ENCODE measurements around the gene TNRC6C.
A peak's percentile ranks its signal among the peaks of the same experiment; 100 is the strongest.
"Not testable (repeated sequence)": the region's sequence is repeated elsewhere in the genome, so short reads cannot be mapped to it uniquely, and the experiment has no call there.

The TNRC6C gene

GRCh38 chr17:78133179-78133951 lies 174.9 kb downstream of the TNRC6C start:
- no peak overlapping the region for H3K4me3 ChIP-seq (ENCODE audit: low read depth, low read length)
- TF ChIP-seq CTCF (IDR thresholded peaks at IDR 0.05; ENCODE audit: low read depth, low read length) = no peak

GRCh38 chr17:78133971-78134898 lies 175.7 kb downstream of the TNRC6C start:
- no peak overlapping the region for H3K4me3 ChIP-seq (ENCODE audit: low read depth, low read length)

GRCh38 chr17:78134899-78135385 lies 176.4 kb downstream of the TNRC6C start:
- no peak for TF ChIP-seq CTCF (IDR thresholded peaks at IDR 0.05; ENCODE audit: low read depth, low read length)
- no peak overlapping the region for H3K4me3 ChIP-seq (ENCODE audit: low read depth, low read length)

More at GRCh38 chr17:78133971-78134898, 175.7 kb downstream of the TNRC6C start:
- TF ChIP-seq CTCF (IDR thresholded peaks at IDR 0.05; ENCODE audit: low read depth, low read length) = peak; percentile 18; the same call in 1 of the 2 replicates

GRCh38 chr17:78135858-78136500 lies 177.5 kb downstream of the TNRC6C start:
- TF ChIP-seq CTCF (IDR thresholded peaks at IDR 0.05; ENCODE audit: low read depth, low read length) = no peak
- H3K4me3 ChIP-seq (ENCODE audit: low read depth, low read length) = no peak overlapping the region

- peak; percentile 42 for TF ChIP-seq CTCF (IDR thresholded peaks at IDR 0.05; ENCODE audit: low read depth, low read length)
- H3K4me3 ChIP-seq (ENCODE audit: low read depth, low read length) = no peak overlapping the region
These were observed 179.1 kb downstream of the TNRC6C start for GRCh38 chr17:78137392-78138203.

- no peak overlapping the region for H3K4me3 ChIP-seq (ENCODE audit: low read depth, low read length)
These were observed 179.9 kb downstream of the TNRC6C start for GRCh38 chr17:78138204-78139060.

GRCh38 chr17:78139861-78140168 lies 181.3 kb downstream of the TNRC6C start:
- not testable (repeated sequence) for H3K4me3 ChIP-seq (ENCODE audit: low read depth, low read length)

More at GRCh38 chr17:78138204-78139060, 179.9 kb downstream of the TNRC6C start:
- no peak for TF ChIP-seq CTCF (IDR thresholded peaks at IDR 0.05; ENCODE audit: low read depth, low read length)
